ENCODE measurements around the gene BCL11A. TPM values are rescaled to one million over a fixed set of nuclear protein-coding genes. Genes with fewer than 3 reads are reported as not detected.

Gene BCL11A
- total RNA-seq, 4 donors from 2014 or later = 1.5 to 8.8 (median 3.2) TPM

DNA sequence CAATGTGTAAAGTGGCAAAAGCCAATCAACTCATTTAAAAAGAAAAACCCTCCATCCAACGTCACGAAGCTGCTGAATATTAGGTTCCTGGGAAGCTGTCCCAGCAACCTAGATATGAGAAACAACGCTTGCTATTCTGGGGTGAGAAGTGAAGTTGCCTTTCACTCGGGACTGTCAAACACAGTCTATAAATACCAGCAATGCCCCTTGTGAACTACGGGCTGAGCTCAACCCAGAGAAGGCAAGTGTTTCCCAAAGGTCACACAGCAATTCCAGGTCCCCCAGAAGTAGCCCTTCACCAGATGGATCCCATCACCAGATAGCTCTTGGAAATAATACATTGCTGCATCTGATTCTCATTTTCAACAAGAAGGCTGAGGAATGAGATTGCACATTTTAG lies 67.9 kb downstream of the BCL11A start:
- Histone ChIP-seq H3K9me3 (no peaks in the 10 kb centered on the region), H3K4me1 (no peaks in the 10 kb centered on the region), H3K4me3 (no peak overlapping the region), H3K27ac (no peak overlapping the region), H3K36me3 (no peaks in the 10 kb centered on the region), H3K27me3 (no peaks in the 10 kb centered on the region)
- no peak for TF ChIP-seq POLR2A (IDR thresholded peaks at IDR 0.05)
- TF ChIP-seq, protein P1, sequence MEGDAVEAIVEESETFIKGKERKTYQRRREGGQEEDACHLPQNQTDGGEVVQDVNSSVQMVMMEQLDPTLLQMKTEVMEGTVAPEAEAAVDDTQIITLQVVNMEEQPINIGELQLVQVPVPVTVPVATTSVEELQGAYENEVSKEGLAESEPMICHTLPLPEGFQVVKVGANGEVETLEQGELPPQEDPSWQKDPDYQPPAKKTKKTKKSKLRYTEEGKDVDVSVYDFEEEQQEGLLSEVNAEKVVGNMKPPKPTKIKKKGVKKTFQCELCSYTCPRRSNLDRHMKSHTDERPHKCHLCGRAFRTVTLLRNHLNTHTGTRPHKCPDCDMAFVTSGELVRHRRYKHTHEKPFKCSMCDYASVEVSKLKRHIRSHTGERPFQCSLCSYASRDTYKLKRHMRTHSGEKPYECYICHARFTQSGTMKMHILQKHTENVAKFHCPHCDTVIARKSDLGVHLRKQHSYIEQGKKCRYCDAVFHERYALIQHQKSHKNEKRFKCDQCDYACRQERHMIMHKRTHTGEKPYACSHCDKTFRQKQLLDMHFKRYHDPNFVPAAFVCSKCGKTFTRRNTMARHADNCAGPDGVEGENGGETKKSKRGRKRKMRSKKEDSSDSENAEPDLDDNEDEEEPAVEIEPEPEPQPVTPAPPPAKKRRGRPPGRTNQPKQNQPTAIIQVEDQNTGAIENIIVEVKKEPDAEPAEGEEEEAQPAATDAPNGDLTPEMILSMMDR (IDR thresholded peaks at IDR 0.05) = no peak
- no peak for DNase-seq
- intact Hi-C loops (cut with DNase I; ENCODE audit: low total_unique reads) = no loop called here

DNA sequence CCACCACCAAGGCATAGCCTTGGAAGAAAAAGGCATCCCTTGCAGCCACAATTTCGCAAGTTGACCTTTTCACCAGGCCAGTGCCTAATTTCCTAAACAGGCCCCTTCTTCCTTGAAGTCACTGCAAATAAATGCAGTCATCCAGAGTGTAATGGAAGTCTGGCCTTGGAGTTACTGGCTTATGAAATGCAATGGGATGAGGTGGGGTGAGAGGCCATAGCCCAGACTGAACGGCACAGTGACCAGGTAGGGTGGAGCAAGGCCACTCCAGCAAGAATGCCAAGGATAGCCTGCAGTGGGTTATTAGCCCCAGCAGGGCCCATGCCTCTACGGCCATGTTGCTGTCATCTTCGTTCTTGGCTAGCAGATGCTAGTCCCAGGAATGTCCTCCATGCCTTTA lies 68.4 kb downstream of the BCL11A start:
- Histone ChIP-seq H3K27me3 (no peaks in the 10 kb centered on the region), H3K9me3 (no peaks in the 10 kb centered on the region), H3K36me3 (no peaks in the 10 kb centered on the region), H3K4me3 (no peak overlapping the region), H3K4me1 (no peaks in the 10 kb centered on the region), H3K27ac (no peak overlapping the region)
- TF ChIP-seq, protein P1 (IDR thresholded peaks at IDR 0.05) = no peak
- no peak for TF ChIP-seq POLR2A (IDR thresholded peaks at IDR 0.05)
- intact Hi-C loops (cut with DNase I; ENCODE audit: low total_unique reads) = no loop called here
- no peak for DNase-seq

DNA sequence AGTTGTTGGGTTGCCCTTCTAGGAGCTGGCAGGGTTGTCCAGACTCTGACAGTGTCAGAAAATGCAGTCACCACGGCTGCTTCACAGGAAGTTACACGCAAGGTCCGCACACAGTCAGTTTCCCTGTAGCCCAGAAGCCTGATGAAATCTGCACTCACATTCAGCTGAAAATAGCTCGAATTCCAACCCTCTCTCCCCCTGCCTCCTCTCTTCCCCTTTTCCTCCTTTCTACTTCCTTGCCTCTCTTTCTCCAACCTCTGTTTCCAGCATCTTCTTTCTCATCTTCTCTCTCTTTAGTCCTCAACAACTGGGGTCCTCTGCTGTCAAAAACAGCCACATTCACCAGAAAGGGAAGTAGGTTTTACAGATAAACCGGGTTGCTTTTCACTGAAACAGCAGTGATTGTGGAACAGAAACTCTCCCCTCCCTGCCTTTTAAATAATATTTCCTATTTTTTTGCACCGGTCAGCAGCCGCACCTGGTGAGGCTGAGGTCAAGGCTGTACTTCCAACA lies 69.3 kb downstream of the BCL11A start:
- TF ChIP-seq, protein P1 (IDR thresholded peaks at IDR 0.05) = no peak
- TF ChIP-seq POLR2A (IDR thresholded peaks at IDR 0.05) = no peak
- Histone ChIP-seq H3K4me1 (no peaks in the 10 kb centered on the region), H3K27ac (no peak overlapping the region), H3K9me3 (no peaks in the 10 kb centered on the region), H3K4me3 (no peak overlapping the region), H3K36me3 (no peaks in the 10 kb centered on the region), H3K27me3 (no peaks in the 10 kb centered on the region)
- intact Hi-C loops (cut with DNase I; ENCODE audit: low total_unique reads) = no loop called here
- no peak for DNase-seq

DNA sequence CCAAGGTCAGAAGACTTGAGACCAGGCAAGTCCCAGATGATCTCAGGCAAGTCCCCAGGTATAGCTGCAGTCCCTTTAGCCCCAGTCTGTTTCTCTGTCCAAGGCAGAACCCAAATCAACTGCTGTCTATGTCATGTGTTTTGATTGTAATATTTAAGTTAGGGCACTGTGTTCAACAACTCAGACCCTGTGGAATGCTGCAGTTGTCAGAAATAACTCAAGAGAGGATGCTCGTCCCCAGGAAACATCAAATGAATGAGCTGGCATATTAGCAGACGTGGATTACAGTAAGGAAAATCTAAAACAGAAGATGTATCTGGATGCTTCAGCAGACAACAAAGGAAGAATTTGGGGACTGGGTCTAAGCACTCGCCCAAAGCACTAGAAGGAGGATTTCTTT lies 70.1 kb downstream of the BCL11A start:
- H3K9me3 ChIP-seq = no peaks in the 10 kb centered on the region
- no peaks in the 10 kb centered on the region for H3K27me3 ChIP-seq
- H3K27ac ChIP-seq = no peak overlapping the region
- H3K36me3 ChIP-seq = no peaks in the 10 kb centered on the region
- no peaks in the 10 kb centered on the region for H3K4me1 ChIP-seq
- no peak for DNase-seq
- TF ChIP-seq POLR2A (IDR thresholded peaks at IDR 0.05) = no peak
- TF ChIP-seq, protein P1 (IDR thresholded peaks at IDR 0.05) = no peak
- no peak overlapping the region for H3K4me3 ChIP-seq
- intact Hi-C loops (cut with DNase I; ENCODE audit: low total_unique reads) = no loop called here

DNA sequence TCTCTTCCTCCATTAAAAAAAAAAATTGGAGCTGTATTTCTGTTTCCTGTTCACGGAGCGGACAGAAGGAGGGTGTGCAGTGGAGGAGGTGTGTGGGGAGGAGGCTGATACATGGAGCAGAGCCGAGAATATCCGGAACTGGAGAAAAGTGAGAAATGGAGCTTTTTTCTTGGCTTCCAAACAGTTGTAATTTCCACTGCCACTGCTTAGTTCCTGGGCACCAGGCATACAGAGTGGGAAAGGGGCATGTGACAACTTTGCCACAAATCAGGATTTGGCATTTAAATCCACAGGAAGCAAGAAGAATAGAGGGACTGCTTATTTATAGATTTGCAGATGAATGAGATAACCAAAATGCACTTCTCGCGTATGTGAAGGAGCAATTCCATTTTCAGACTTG lies 71.2 kb downstream of the BCL11A start:
- Histone ChIP-seq H3K36me3 (no peaks in the 10 kb centered on the region), H3K4me1 (no peaks in the 10 kb centered on the region), H3K4me3 (no peak overlapping the region), H3K27me3 (no peaks in the 10 kb centered on the region), H3K27ac (no peak overlapping the region), H3K9me3 (no peaks in the 10 kb centered on the region)
- no peak for DNase-seq
- TF ChIP-seq POLR2A (IDR thresholded peaks at IDR 0.05) = no peak
- TF ChIP-seq, protein P1 (IDR thresholded peaks at IDR 0.05) = no peak
- intact Hi-C loops (cut with DNase I; ENCODE audit: low total_unique reads) = no loop called here
